ENCODE results near the gene C6orf89. TPM values are rescaled to one million over a fixed set of nuclear protein-coding genes. Genes with fewer than 3 reads are reported as not detected.

The C6orf89 gene
- total RNA-seq (ENCODE audit: low replicate concordance): 23.8 and 58.2 TPM in 2 replicates

- TF ChIP-seq CTCF (IDR thresholded peaks at IDR 0.05; ENCODE audit: insufficient read depth, low read length): peak; percentile 85
- peak within 1 kb of the TSS; percentile 93 for H3K4me3 ChIP-seq (ENCODE audit: low read depth, low read length)
- peak; percentile 98 for DNase-seq (ENCODE audit: low read depth)
These were observed at the start of gene C6orf89 for GRCh38 chr6:36885461-36886401. TSS of gene C6orf89 (plus strand) at chr6:36885952. CDS start at chr6:36899445, 13,493 bp downstream.

- TF ChIP-seq CTCF (IDR thresholded peaks at IDR 0.05; ENCODE audit: insufficient read depth, low read length): no peak
- DNase-seq (ENCODE audit: low read depth): no peak
- H3K4me3 ChIP-seq (ENCODE audit: low read depth, low read length): no peak overlapping the region
These were observed 49.4 kb upstream of the C6orf89 start for GRCh38 chr6:36836111-36837021.

GRCh38 chr6:36837022-36837339 is 48.8 kb upstream of the C6orf89 start:
- no peak overlapping the region for H3K4me3 ChIP-seq (ENCODE audit: low read depth, low read length)

GRCh38 chr6:36837686-36838085 is 48.1 kb upstream of the C6orf89 start:
- no peak overlapping the region for H3K4me3 ChIP-seq (ENCODE audit: low read depth, low read length)
- no peak for TF ChIP-seq CTCF (IDR thresholded peaks at IDR 0.05; ENCODE audit: insufficient read depth, low read length)
- no peak for DNase-seq (ENCODE audit: low read depth)

More at GRCh38 chr6:36837022-36837339, 48.8 kb upstream of the C6orf89 start:
- no peak for DNase-seq (ENCODE audit: low read depth)
- no peak for TF ChIP-seq CTCF (IDR thresholded peaks at IDR 0.05; ENCODE audit: insufficient read depth, low read length)

- no peak for TF ChIP-seq CTCF (IDR thresholded peaks at IDR 0.05; ENCODE audit: insufficient read depth, low read length)
- peak within 1 kb of the TSS; percentile 60 for H3K4me3 ChIP-seq (ENCODE audit: low read depth, low read length)
- no peak for DNase-seq (ENCODE audit: low read depth)
These were observed 46.6 kb upstream of the C6orf89 start, which contains the start of gene CPNE5 for GRCh38 chr6:36838896-36839748. TSS of gene CPNE5 (minus strand) at chr6:36839444. CDS start at chr6:36839377, 67 bp downstream.

All from fibroblast of the aortic adventitia (primary cell).